ENCODE measurements around the gene ITPRIPL2.
A peak's percentile ranks its signal among the peaks of the same experiment; 100 is the strongest.

Gene ITPRIPL2

GRCh38 chr16:19093631-19094541 lies 19.9 kb upstream of the ITPRIPL2 start:
- no peak for ATAC-seq

GRCh38 chr16:19094542-19095365 lies 19.0 kb upstream of the ITPRIPL2 start:
- peak; percentile 38 to 61 for ATAC-seq

GRCh38 chr16:19095654-19096053 lies 18.1 kb upstream of the ITPRIPL2 start:
- ATAC-seq, result no peak

DNA sequence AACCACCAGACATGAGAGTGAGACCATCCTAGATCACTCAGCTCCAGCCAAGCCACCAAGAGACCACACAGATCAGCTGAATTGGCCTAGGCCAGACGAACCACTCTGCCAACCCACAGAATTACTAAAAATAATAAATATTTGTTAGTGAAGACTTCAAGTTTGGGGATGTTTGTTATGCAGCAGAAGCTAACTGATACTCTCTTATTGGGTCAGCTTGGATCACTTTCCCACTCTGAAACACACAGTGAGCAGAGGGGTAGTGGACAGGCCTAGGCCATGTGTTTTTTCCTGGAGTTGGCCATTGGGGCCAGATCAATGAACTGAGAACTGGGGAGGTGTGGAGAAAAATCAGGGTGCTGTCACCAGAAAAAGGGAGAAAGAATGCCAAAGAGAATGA lies 15.6 kb upstream of the ITPRIPL2 start:
- no peak for ATAC-seq

DNA sequence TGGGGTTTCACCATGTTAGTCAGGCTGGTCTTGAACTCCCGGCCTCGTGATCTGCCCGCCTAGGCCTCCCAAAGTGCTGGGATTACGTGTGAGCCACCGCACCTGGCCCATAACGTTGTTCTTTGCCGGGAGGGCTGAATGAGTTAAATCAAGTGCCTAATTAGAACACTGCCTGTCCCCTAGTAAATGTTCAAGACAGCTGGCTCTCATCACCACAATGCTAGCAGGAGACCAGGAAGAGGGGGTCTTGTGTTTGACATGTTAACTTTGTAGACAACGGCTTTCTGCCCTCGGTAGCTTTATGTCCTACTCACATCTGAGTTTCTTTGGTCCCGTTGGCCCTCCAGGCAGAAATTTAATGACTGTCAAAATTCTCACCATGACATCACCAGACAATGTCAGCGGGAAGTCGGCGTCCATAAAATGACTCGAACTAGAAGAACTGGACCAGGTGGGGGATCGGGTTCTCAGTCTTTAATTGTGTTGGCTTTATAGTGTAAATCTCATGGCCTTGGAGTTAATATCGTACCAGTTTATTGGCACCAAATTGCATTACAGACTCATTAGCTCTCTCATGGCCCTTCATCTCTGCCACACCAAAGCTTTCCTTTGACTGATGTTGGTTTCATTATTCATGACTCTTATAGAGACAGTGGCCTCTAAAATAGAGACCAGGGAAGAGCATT lies 11.4 kb upstream of the ITPRIPL2 start:
- no peak for ATAC-seq

DNA sequence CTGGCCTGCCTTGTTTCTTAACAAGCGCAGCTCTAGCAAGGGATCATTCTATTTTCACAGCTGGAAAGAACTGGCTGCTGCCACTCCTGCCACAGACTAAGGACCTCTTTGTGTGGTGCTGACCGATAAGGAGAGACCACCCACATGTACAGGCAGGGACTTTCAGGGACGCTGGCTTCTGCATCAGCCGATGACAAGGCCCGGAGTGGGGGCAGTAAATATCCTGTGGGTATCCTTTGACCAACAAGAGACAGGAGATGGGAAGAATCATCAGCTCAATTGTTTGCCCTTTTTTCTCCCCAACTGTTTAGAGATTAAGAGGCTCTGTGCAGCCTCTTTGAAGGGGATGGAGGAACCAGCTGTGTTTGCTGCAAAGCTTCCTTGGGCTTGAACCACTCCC lies 9.2 kb upstream of the ITPRIPL2 start:
- no peak for ATAC-seq

DNA sequence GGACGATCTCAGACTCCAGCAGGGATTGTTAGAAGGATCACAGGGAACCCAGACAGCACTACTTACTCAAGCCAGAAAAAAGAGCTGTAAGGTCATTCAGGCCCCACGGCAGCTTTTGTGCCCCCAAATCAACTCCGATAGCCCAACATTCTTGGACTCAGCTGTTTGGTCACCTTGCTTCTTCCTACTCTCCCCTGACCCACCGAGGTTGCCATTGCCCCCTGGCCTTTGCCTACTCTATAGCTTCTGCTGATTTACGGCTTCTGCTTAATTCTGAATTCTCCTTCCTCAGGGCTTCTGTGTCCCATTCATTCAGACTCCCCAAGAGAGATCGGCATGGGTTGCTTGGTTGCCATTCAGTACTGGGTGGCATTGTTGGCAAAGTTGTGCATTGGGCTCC lies 8.6 kb upstream of the ITPRIPL2 start:
- ATAC-seq, result no peak

GRCh38 chr16:19105891-19106624 lies 7.7 kb upstream of the ITPRIPL2 start:
- ATAC-seq, result no peak

GRCh38 chr16:19106625-19107020 lies 7.1 kb upstream of the ITPRIPL2 start:
- ATAC-seq, result no peak

GRCh38 chr16:19108409-19109287 lies 5.1 kb upstream of the ITPRIPL2 start:
- no peak for ATAC-seq

DNA sequence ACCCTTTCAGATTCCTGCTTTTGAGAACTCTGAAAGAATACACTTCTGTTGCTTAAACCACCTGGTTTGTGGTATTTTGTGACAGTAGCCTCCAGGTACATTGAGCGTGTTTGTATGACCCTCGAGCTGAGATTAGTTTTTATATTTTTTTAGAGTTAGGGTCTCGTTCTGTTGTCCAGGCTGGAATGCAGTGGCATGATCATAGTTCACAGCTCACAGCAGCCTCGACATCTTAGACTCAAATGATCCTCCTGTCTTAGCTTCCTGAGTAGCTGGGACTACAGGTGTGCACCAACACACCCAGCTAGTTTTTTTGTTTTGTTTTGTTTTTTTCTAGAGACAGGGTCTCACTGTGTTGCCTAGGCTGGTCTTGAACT lies 4.5 kb upstream of the ITPRIPL2 start:
- no peak for ATAC-seq

GRCh38 chr16:19110537-19111360 lies 3.0 kb upstream of the ITPRIPL2 start:
- ATAC-seq, result no peak

- no peak for ATAC-seq
These were observed 1.7 kb upstream of the ITPRIPL2 start for GRCh38 chr16:19112099-19112407.

GRCh38 chr16:19114359-19115147 lies 789 bp downstream of the ITPRIPL2 start:
- ATAC-seq, result no peak

- no peak for ATAC-seq
These were observed 1.6 kb downstream of the ITPRIPL2 start for GRCh38 chr16:19115148-19116021.

DNA sequence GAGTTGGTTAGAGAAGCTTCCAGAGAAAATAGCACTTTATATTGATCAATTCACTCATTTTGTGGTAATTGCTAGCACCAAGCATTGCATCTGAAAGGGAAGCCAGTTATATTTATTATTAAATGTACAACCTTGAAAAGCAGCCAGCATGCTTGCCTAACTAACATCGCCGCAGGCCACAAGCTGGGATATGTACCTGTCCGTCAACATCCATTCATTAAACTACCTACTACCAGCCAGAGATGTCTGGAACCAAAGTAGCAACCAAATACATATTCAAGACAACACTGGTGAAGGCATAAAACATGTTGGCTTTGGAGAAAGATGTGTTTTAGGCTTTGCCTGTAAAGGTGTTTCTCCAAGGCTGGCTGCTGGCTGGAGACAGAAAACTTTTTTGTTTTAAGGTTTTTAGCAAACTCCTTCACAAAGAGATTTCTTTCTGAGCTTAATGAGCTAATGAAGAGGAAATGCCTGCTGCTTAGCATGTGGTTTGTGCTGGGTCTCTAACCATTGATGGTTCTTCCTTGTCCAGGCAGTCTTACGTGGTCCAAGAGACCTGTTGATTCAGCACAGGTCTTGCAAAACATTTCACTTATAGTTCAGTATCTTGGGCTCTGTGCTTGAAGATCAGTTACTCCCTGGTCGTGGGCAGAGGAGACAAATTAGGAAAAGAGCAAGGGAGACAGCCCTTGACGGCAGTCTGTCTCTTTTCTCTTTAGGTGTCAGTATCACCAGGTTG lies 3.1 kb downstream of the ITPRIPL2 start:
- ATAC-seq, result no peak

GRCh38 chr16:19118938-19119431 lies 5.2 kb downstream of the ITPRIPL2 start:
- ATAC-seq, result peak in 1 of 2 donors; percentile 37

DNA sequence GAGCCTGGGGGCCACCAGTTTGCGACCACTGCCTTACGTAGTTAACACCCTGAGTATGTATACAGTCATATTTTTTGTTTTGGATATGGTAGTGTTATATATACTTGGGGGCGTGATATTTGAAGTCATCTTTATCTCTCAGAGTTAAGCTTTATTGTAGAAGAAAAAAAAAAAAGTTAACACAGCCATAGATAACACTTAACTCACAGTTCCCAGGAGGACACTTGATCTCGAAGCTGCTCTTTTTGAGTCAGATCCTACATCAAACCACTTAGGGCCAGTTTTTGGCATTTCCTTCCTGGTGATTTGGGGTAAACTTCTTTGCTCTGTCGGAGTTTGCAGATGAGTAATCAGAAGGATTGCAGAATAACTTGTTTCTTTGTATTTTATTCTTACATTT lies 5.8 kb downstream of the ITPRIPL2 start:
- ATAC-seq, result no peak
